PFSK-1 (cell line): ENCODE data around the gene ZNF827.

ENCODE experiments used
- FOXP2 ChIP-seq: optimal IDR thresholded peaks from 2 replicates; pipeline ENCODE3; 2011; ENCODE audit warnings: borderline replicate concordance, control low read depth, inconsistent platforms; ENCODE audit not compliant: insufficient read depth; ENCODE audit errors: extremely low read length, extremely low read depth
- POLR2AphosphoS5 ChIP-seq: IDR thresholded peaks from 2 replicates; pipeline ENCODE4 v1.6.1; 2012; ENCODE audit warnings: low read depth, mild to moderate bottlenecking, control low read depth, low read length, moderate library complexity
- REST ChIP-seq, 2 experiments: IDR thresholded peaks; 2 replicates each; pipeline versions ENCODE4 v1.6.1 to v1.8.0; 2011 to 2012; ENCODE audit warnings: low read depth in 2 of 2, low read length in 2 of 2, control low read depth in 1 of 2, inconsistent platforms in 1 of 2, mild to moderate bottlenecking in 1 of 2, moderate library complexity in 1 of 2; ENCODE audit not compliant: insufficient read depth in 1 of 2
- SIN3A ChIP-seq: IDR thresholded peaks from 2 replicates; pipeline ENCODE4 v1.6.1; 2012; ENCODE audit warnings: mild to moderate bottlenecking, low read length, moderate library complexity, borderline replicate concordance; ENCODE audit not compliant: insufficient read depth
- TAF1 ChIP-seq: IDR thresholded peaks from 2 replicates; pipeline ENCODE4 v1.6.1; 2012; ENCODE audit warnings: low read length, control low read depth, borderline replicate concordance; ENCODE audit not compliant: insufficient read depth

ZNF827 gene

DNA sequence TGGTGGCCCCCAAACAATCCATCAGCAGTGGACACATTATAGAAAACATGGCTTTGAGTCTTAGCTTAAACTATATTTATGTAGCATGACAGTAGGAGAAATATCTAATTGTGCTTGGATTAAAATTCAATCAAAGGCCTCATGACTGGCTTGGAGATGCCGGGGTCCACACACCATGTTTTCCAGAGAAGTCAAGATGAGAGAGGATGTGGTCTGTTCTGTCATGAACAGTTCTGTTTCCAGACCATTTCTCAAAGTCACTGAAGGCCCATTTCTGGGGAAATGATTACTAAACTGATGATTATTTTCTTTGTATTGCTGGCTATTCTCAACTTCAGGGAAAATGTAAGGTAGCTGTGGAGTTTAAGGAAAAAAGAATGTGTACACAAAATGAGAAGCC, 182.4 kb downstream of the ZNF827 start:
- TF ChIP-seq SIN3A (no peak), REST (IDR thresholded peaks at IDR 0.05; ENCODE audit: insufficient read depth in 1 of 2, low read depth in 2 of 2, low read length in 2 of 2) (no peak), FOXP2 (no peak), POLR2AphosphoS5 (no peak), TAF1 (no peak)

GRCh38 chr4:145755802-145756201, 182.8 kb downstream of the ZNF827 start:
- TF ChIP-seq REST (IDR thresholded peaks at IDR 0.05; ENCODE audit: insufficient read depth in 1 of 2, low read depth in 2 of 2, low read length in 2 of 2) = no peak
- TF ChIP-seq FOXP2 = no peak
- no peak for TF ChIP-seq TAF1
- TF ChIP-seq SIN3A = no peak
- TF ChIP-seq POLR2AphosphoS5 = no peak

GRCh38 chr4:145743641-145744040, 195.0 kb downstream of the ZNF827 start:
- TF ChIP-seq FOXP2 = no peak
- no peak for TF ChIP-seq REST (IDR thresholded peaks at IDR 0.05; ENCODE audit: insufficient read depth in 1 of 2, low read depth in 2 of 2, low read length in 2 of 2)
- TF ChIP-seq TAF1 = no peak
- no peak for TF ChIP-seq SIN3A
- TF ChIP-seq POLR2AphosphoS5 = no peak

DNA sequence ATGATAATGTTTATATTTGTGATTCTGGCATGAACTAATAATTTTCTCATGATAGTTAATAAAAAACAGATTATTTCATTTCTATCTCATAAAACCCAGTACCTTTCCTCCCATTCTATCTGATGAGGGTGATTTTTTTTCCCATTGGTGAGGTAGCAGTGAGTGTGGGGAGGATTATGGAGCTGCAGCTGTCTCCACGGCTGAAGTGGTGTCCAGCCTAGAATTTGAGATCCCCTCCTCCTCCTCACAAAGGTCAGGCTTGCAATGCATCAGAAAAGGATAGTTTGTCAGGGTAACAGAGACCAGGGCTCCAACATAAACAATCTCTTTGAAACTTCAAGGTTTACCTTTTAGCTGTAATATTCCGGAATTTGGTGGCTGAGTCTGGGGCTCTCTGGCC, 197.8 kb downstream of the ZNF827 start:
- TF ChIP-seq TAF1 (no peak), FOXP2 (no peak), SIN3A (no peak), POLR2AphosphoS5 (no peak), REST (IDR thresholded peaks at IDR 0.05; ENCODE audit: insufficient read depth in 1 of 2, low read depth in 2 of 2, low read length in 2 of 2) (no peak)

GRCh38 chr4:145739845-145740244, 198.8 kb downstream of the ZNF827 start:
- TF ChIP-seq TAF1 = no peak
- no peak for TF ChIP-seq SIN3A
- no peak for TF ChIP-seq FOXP2
- no peak for TF ChIP-seq REST (IDR thresholded peaks at IDR 0.05; ENCODE audit: insufficient read depth in 1 of 2, low read depth in 2 of 2, low read length in 2 of 2)
- no peak for TF ChIP-seq POLR2AphosphoS5
